SK-N-SH (cell line): ENCODE measurements around the gene WNT1. TPM values are rescaled to one million over a fixed set of nuclear protein-coding genes. Genes with fewer than 3 reads are reported as not detected.

Experiments used
- CTCF ChIA-PET: fragments of 300-600, 350-600 bp; formaldehyde crosslinking; extraction: SDS; loops from one replicate; lab custom pipeline; 2021; lab: Yijun Ruan, JAX
- POLR2A ChIA-PET: fragments of 350-600 bp; sonication (Branson Sonifier 250); formaldehyde crosslinking; extraction: SDS; loops from one replicate; lab custom pipeline; 2020; ENCODE audit warnings: antibody characterized with exemption, inconsistent platforms; lab: Yijun Ruan, JAX
- DNase-seq: peaks from one replicate; pipeline ENCODE4 v3.0.0; 2012
- H2AFZ ChIP-seq: fragments of 200-600 bp; sonication (generic); 2 replicates; pipeline ENCODE4 v1.8.1; 2016; ENCODE audit warnings: antibody characterized with exemption, mild to moderate bottlenecking, low read depth
- H3F3A ChIP-seq: fragments of 200-600 bp; sonication (generic); replicated peaks from 2 replicates; pipeline ENCODE3; 2016; ENCODE audit warnings: antibody characterized with exemption, mild to moderate bottlenecking; ENCODE audit not compliant: insufficient read depth
- H3K27ac ChIP-seq, 2 experiments: fragments of 200-500 bp in 1 of 2; fragments of 200-600 bp in 1 of 2; sonication (Bioruptor generic) in 1 of 2; sonication (generic), shearing (Covaris generic) in 1 of 2; 2 replicates each; pipeline versions ENCODE4 v1.5.1 to v1.6.1; 2014 to 2016; ENCODE audit warnings: low read depth in 2 of 2, inconsistent platforms in 1 of 2, low read length in 1 of 2, mild to moderate bottlenecking in 1 of 2, mixed read lengths in 1 of 2
- H3K27me3 ChIP-seq: fragments of 200-600 bp; sonication (generic), shearing (Covaris generic); 2 replicates; pipeline ENCODE4 v1.6.1; 2016; ENCODE audit warnings: mixed run types; ENCODE audit not compliant: insufficient read depth
- H3K36me3 ChIP-seq, 2 experiments: fragments of 200-500 bp in 1 of 2; fragments of 200-600 bp in 1 of 2; sonication (Bioruptor generic) in 1 of 2; sonication (generic) in 1 of 2; replicated peaks in 1 of 2; 2 replicates each; pipeline versions ENCODE3 to v1.5.1; 2014 to 2016; ENCODE audit warnings: low read length in 1 of 2, mild to moderate bottlenecking in 1 of 2; ENCODE audit not compliant: insufficient read depth in 2 of 2, control insufficient read depth in 1 of 2
- H3K4me1 ChIP-seq, 2 experiments: fragments of 200-500 bp in 1 of 2; fragments of 200-600 bp in 1 of 2; sonication (Bioruptor generic) in 1 of 2; sonication (generic), shearing (Covaris generic) in 1 of 2; 2 replicates each; pipeline versions ENCODE4 v1.5.1 to v1.6.1; 2014 to 2016; ENCODE audit warnings: low read depth in 1 of 2, low read length in 1 of 2, mixed run types in 1 of 2; ENCODE audit not compliant: insufficient read depth in 2 of 2, control insufficient read depth in 1 of 2
- H3K4me2 ChIP-seq: fragments of 200-600 bp; sonication (generic), shearing (Covaris generic); 2 replicates; pipeline ENCODE4 v1.6.1; 2017; ENCODE audit warnings: mixed run types
- H3K4me3 ChIP-seq, 2 experiments: fragments of 200-500 bp in 1 of 2; fragments of 200-600 bp in 1 of 2; sonication (Bioruptor generic) in 1 of 2; sonication (generic), shearing (Covaris generic) in 1 of 2; 2 replicates each; pipeline versions ENCODE4 v1.5.1 to v1.8.1; 2014 to 2016; ENCODE audit warnings: low read depth in 2 of 2, inconsistent platforms in 1 of 2, low read length in 1 of 2, mild to moderate bottlenecking in 1 of 2, mixed read lengths in 1 of 2, moderate library complexity in 1 of 2
- H3K79me2 ChIP-seq: fragments of 200-600 bp; sonication (generic); 2 replicates; pipeline ENCODE4 v1.8.1; 2017; ENCODE audit warnings: mild to moderate bottlenecking; ENCODE audit not compliant: insufficient read depth
- H3K9ac ChIP-seq: fragments of 200-600 bp; sonication (generic); 2 replicates; pipeline ENCODE4 v1.6.1; 2017; ENCODE audit warnings: mixed run types
- H3K9me2 ChIP-seq: fragments of 200-600 bp; sonication (generic); 2 replicates; pipeline ENCODE4 v1.6.1; 2017; ENCODE audit warnings: mixed run types
- H3K9me3 ChIP-seq: fragments of 200-600 bp; sonication (generic); 2 replicates; pipeline ENCODE4 v1.6.1; 2017; ENCODE audit warnings: mixed run types, mild to moderate bottlenecking, moderate library complexity
- H4K20me1 ChIP-seq: fragments of 200-600 bp; sonication (generic); 2 replicates; pipeline ENCODE4 v1.6.1; 2017; ENCODE audit warnings: mild to moderate bottlenecking, mixed run types; ENCODE audit not compliant: insufficient read depth
- CHD2 ChIP-seq: fragments of 150-350 bp; IDR thresholded peaks from 2 replicates; pipeline ENCODE4 v1.6.1; 2018; ENCODE audit warnings: low read length; ENCODE audit not compliant: partially characterized antibody
- GABPA ChIP-seq: IDR thresholded peaks from 2 replicates; pipeline ENCODE4 v1.4.0; 2012; ENCODE audit warnings: low read depth, mild to moderate bottlenecking
- JUND ChIP-seq: IDR thresholded peaks from 2 replicates; pipeline ENCODE4 v1.4.0; 2012
- MAX ChIP-seq: IDR thresholded peaks from 2 replicates; pipeline ENCODE4 v1.4.0; 2012; ENCODE audit warnings: low read depth
- TAF1 ChIP-seq: IDR thresholded peaks from 2 replicates; pipeline ENCODE4 v1.6.1; 2012; ENCODE audit warnings: low read depth, mild to moderate bottlenecking, low read length, moderate library complexity, borderline replicate concordance
- WGBS: methylation state at CpG from one replicate; pipeline ENCODE4 v1.1.6; 2017; ENCODE audit warnings: low lambda C conversion rate; 5-methylcytosine and 5-hydroxymethylcytosine counted together
- polyA plus RNA-seq, 3 experiments: library from polyadenylated mRNA; depleted of rRNA; stranded (reverse); fragments of >200 nt; gene quantifications; 2 replicates each; pipeline ENCODE4 v1.2.3, GENCODE V29; 2012
- TF ChIP-seq, protein P1 (sequence below): fragments of 200-600 bp; sonication (generic); IDR thresholded peaks from 2 replicates; pipeline ENCODE4 v1.6.1; 2017; ENCODE audit warnings: antibody characterized with exemption, mild to moderate bottlenecking, moderate library complexity
- TF ChIP-seq, protein P2 (sequence below): IDR thresholded peaks from 2 replicates; pipeline ENCODE4 v1.6.1; 2012; ENCODE audit warnings: mild to moderate bottlenecking, low read depth, low read length, moderate library complexity
- TF ChIP-seq, protein P3 (sequence below): fragments of 150-350 bp; IDR thresholded peaks from 2 replicates; pipeline ENCODE4 v1.6.1; 2016; ENCODE audit warnings: mild to moderate bottlenecking, low read depth, low read length

WNT1 gene
- polyA plus RNA-seq, 1 of the 3 experiments (the other 2 are of a cell fraction), result not detected

GRCh38 chr12:48982397-48983080 lies 4.4 kb downstream of the WNT1 start (continued):
- TF ChIP-seq JUND, result no peak

GRCh38 chr12:48985475-48985897 lies 7.4 kb downstream of the WNT1 start:
- Histone ChIP-seq H3K9me3 (no peaks in the 10 kb centered on the region), H3K4me1 (peaks cover 0 to 7% of the 10 kb centered on the region in 2 experiments; a peak in 1 of 4 replicates), H3K79me2 (no peaks in the 10 kb centered on the region), H3K4me3 (no peak overlapping the region), H3K9ac (no peak overlapping the region), H3K27me3 (peaks cover 58% of the 10 kb centered on the region), H2AFZ (no peak overlapping the region), H3K27ac (no peak overlapping the region), H3K4me2 (no peak overlapping the region), H3F3A (no peaks in the 10 kb centered on the region), H4K20me1 (no peaks in the 10 kb centered on the region), H3K9me2 (no peaks in the 10 kb centered on the region), H3K36me3 (no peaks in the 10 kb centered on the region)
- no peak for TF ChIP-seq GABPA
- TF ChIP-seq, protein P1, sequence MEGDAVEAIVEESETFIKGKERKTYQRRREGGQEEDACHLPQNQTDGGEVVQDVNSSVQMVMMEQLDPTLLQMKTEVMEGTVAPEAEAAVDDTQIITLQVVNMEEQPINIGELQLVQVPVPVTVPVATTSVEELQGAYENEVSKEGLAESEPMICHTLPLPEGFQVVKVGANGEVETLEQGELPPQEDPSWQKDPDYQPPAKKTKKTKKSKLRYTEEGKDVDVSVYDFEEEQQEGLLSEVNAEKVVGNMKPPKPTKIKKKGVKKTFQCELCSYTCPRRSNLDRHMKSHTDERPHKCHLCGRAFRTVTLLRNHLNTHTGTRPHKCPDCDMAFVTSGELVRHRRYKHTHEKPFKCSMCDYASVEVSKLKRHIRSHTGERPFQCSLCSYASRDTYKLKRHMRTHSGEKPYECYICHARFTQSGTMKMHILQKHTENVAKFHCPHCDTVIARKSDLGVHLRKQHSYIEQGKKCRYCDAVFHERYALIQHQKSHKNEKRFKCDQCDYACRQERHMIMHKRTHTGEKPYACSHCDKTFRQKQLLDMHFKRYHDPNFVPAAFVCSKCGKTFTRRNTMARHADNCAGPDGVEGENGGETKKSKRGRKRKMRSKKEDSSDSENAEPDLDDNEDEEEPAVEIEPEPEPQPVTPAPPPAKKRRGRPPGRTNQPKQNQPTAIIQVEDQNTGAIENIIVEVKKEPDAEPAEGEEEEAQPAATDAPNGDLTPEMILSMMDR, result no peak
- no peak for TF ChIP-seq TAF1
- TF ChIP-seq MAX, result no peak
- ChIA-PET CTCF (interaction anchor here (1.0 to 33.0 kb wide), 3 partner anchors 6 to 178 kb away, joined by 3 to 935 read pairs (median 935); partner anchors contain the start of genes DDN, WNT1 and WNT10B), POLR2A (no interaction called here)
- no peak for DNase-seq
- 27% methylated on average over 9 of the region's 10 CpGs for WGBS

DNA sequence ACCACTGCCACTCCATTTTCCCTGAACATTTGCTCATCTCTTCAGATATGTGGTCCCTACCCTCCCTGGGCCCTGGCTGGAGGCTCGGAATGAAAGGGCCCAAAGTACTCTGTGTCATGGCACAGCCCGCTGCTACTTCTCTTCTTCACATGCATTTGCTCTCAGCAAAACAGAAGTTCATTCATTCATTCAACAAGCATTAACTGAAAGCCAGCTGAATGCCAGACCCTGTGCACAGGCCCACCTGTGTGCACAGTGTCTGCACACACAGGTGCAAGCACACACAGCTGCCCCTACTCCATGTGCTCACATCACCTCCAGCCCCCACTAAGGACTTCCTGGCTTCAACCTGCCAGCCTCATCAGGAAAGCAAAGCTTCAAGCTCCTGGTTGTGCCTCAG lies 7.8 kb downstream of the WNT1 start:
- H3K27ac ChIP-seq, result no peak overlapping the region
- no peaks in the 10 kb centered on the region for H3K36me3 ChIP-seq
- no peak overlapping the region for H3K4me2 ChIP-seq
- no peaks in the 10 kb centered on the region for H3F3A ChIP-seq
- no peaks in the 10 kb centered on the region for H4K20me1 ChIP-seq
- ChIA-PET CTCF (interaction anchor here (0.6 to 33.0 kb wide), 5 partner anchors 6 to 177 kb away, joined by 3 to 935 read pairs (median 3); partner anchors contain the start of genes DDN, WNT1 and WNT10B), POLR2A (no interaction called here)
- 94% methylated on average over 2 of the region's 2 CpGs for WGBS
- no peaks in the 10 kb centered on the region for H3K9me2 ChIP-seq
- no peaks in the 10 kb centered on the region for H3K79me2 ChIP-seq
- H3K9me3 ChIP-seq, result no peaks in the 10 kb centered on the region
- TF ChIP-seq, protein P2, sequence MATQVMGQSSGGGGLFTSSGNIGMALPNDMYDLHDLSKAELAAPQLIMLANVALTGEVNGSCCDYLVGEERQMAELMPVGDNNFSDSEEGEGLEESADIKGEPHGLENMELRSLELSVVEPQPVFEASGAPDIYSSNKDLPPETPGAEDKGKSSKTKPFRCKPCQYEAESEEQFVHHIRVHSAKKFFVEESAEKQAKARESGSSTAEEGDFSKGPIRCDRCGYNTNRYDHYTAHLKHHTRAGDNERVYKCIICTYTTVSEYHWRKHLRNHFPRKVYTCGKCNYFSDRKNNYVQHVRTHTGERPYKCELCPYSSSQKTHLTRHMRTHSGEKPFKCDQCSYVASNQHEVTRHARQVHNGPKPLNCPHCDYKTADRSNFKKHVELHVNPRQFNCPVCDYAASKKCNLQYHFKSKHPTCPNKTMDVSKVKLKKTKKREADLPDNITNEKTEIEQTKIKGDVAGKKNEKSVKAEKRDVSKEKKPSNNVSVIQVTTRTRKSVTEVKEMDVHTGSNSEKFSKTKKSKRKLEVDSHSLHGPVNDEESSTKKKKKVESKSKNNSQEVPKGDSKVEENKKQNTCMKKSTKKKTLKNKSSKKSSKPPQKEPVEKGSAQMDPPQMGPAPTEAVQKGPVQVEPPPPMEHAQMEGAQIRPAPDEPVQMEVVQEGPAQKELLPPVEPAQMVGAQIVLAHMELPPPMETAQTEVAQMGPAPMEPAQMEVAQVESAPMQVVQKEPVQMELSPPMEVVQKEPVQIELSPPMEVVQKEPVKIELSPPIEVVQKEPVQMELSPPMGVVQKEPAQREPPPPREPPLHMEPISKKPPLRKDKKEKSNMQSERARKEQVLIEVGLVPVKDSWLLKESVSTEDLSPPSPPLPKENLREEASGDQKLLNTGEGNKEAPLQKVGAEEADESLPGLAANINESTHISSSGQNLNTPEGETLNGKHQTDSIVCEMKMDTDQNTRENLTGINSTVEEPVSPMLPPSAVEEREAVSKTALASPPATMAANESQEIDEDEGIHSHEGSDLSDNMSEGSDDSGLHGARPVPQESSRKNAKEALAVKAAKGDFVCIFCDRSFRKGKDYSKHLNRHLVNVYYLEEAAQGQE, result no peak
- TF ChIP-seq CHD2 (no peak), JUND (no peak), GABPA (no peak)
- TF ChIP-seq, protein P3, sequence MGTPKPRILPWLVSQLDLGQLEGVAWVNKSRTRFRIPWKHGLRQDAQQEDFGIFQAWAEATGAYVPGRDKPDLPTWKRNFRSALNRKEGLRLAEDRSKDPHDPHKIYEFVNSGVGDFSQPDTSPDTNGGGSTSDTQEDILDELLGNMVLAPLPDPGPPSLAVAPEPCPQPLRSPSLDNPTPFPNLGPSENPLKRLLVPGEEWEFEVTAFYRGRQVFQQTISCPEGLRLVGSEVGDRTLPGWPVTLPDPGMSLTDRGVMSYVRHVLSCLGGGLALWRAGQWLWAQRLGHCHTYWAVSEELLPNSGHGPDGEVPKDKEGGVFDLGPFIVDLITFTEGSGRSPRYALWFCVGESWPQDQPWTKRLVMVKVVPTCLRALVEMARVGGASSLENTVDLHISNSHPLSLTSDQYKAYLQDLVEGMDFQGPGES, result no peak
- DNase-seq, result no peak
- no peak overlapping the region for H3K9ac ChIP-seq
- no peak overlapping the region for H3K4me3 ChIP-seq
- no peak overlapping the region for H2AFZ ChIP-seq
- peaks cover 54% of the 10 kb centered on the region for H3K27me3 ChIP-seq
- peaks cover 0 to 5% of the 10 kb centered on the region in 2 experiments; a peak in 1 of 4 replicates for H3K4me1 ChIP-seq
